CD14-positive monocyte (primary cell): ENCODE results near the gene PPP1R9B. TPM values are rescaled to one million over a fixed set of nuclear protein-coding genes. Genes with fewer than 3 reads are reported as not detected.

Source experiments
- DNase-seq, 3 donors: peaks; one replicate each; pipeline ENCODE4 v3.0.0-alpha.2; 2011 to 2022
- H2AFZ ChIP-seq: 2 replicates; pipeline ENCODE4 v1.6.0; 2012; ENCODE audit warnings: mild to moderate bottlenecking, low read depth, low read length, inconsistent platforms; ENCODE audit not compliant: insufficient read depth, poor library complexity, severe bottlenecking
- H3K27ac ChIP-seq, 2 donors: 1 replicate in 1 of 2; 2 replicates in 1 of 2; pipeline ENCODE4 v1.5.1; 2012 to 2013; ENCODE audit warnings: low read length in 2 of 2, control low read depth in 1 of 2, inconsistent platforms in 1 of 2, low read depth in 1 of 2, mild to moderate bottlenecking in 1 of 2
- H3K27me3 ChIP-seq, 2 donors: one replicate each; pipeline versions ENCODE4 v1.6.0 to v1.6.1; 2011 to 2013; ENCODE audit warnings: low read length in 2 of 2; ENCODE audit not compliant: control insufficient read depth in 2 of 2, insufficient read depth in 2 of 2
- H3K36me3 ChIP-seq, 2 donors: replicated peaks in 1 of 2; 1 replicate in 1 of 2; 2 replicates in 1 of 2; pipeline versions ENCODE4 v1.5.1 to v1.6.1; 2012 to 2013; ENCODE audit warnings: low read length in 2 of 2, control low read depth in 1 of 2, inconsistent platforms in 1 of 2, mild to moderate bottlenecking in 1 of 2; ENCODE audit not compliant: insufficient read depth in 2 of 2, control insufficient read depth in 1 of 2
- H3K4me1 ChIP-seq, 2 donors: 1 replicate in 1 of 2; 2 replicates in 1 of 2; pipeline versions ENCODE4 v1.5.1 to v1.6.1; 2012 to 2013; ENCODE audit warnings: low read length in 2 of 2, control low read depth in 1 of 2, inconsistent platforms in 1 of 2, mild to moderate bottlenecking in 1 of 2, moderate library complexity in 1 of 2; ENCODE audit not compliant: insufficient read depth in 2 of 2, control insufficient read depth in 1 of 2
- H3K4me2 ChIP-seq: replicated peaks from 2 replicates; pipeline ENCODE3; 2012; ENCODE audit warnings: low read length, moderate library complexity, mild to moderate bottlenecking; ENCODE audit not compliant: poor library complexity, severe bottlenecking; ENCODE audit errors: extremely low read depth
- H3K4me3 ChIP-seq, 3 experiments: fragments of 200-600 bp in 1 of 3; sonication (generic) in 1 of 3; replicated peaks in 1 of 3; 1 replicate in 2 of 3; 2 replicates in 1 of 3; pipeline ENCODE4 v1.5.1; 2011 to 2013; ENCODE audit warnings: low read length in 3 of 3, mild to moderate bottlenecking in 3 of 3, control low read depth in 2 of 3, low read depth in 2 of 3, inconsistent platforms in 1 of 3, moderate library complexity in 1 of 3
- H3K79me2 ChIP-seq: 2 replicates; pipeline ENCODE4 v1.6.0; 2012; ENCODE audit warnings: mild to moderate bottlenecking, control low read depth, inconsistent platforms, low read length, moderate library complexity; ENCODE audit not compliant: insufficient read depth
- H3K9ac ChIP-seq: 2 replicates; pipeline ENCODE4 v1.6.0; 2017; ENCODE audit warnings: low read length, mild to moderate bottlenecking; ENCODE audit not compliant: insufficient read depth, poor library complexity, severe bottlenecking
- H3K9me3 ChIP-seq, 2 donors: replicated peaks in 1 of 2; 1 replicate in 1 of 2; 2 replicates in 1 of 2; pipeline versions ENCODE4 v1.5.1 to v1.6.1; 2012 to 2013; ENCODE audit warnings: low read length in 2 of 2, control low read depth in 1 of 2; ENCODE audit not compliant: control insufficient read depth in 1 of 2, insufficient read depth in 1 of 2
- H4K20me1 ChIP-seq: 2 replicates; pipeline ENCODE4 v1.6.0; 2012; ENCODE audit warnings: mild to moderate bottlenecking, low read length, control low read depth, moderate library complexity; ENCODE audit not compliant: insufficient read depth
- H3K27ac Mint-ChIP-seq, 7 donors: one replicate each; pipeline ENCODE4 v1.8.0; 2020; ENCODE audit warnings: mild to moderate bottlenecking in 7 of 7, mixed read lengths in 7 of 7, moderate library complexity in 6 of 7, inconsistent platforms in 2 of 7
- H3K27me3 Mint-ChIP-seq, 3 donors: one replicate each; pipeline ENCODE4 v1.8.0; 2021 to 2022; ENCODE audit warnings: low read depth in 3 of 3, mild to moderate bottlenecking in 3 of 3, mixed read lengths in 3 of 3, moderate library complexity in 3 of 3, inconsistent platforms in 1 of 3
- H3K36me3 Mint-ChIP-seq, 2 donors: one replicate each; pipeline ENCODE4 v1.8.0; 2020; ENCODE audit warnings: mixed read lengths in 2 of 2, inconsistent platforms in 1 of 2, mild to moderate bottlenecking in 1 of 2
- H3K4me1 Mint-ChIP-seq: one replicate; pipeline ENCODE4 v1.8.0; 2020; ENCODE audit warnings: mild to moderate bottlenecking, mixed read lengths
- H3K4me3 Mint-ChIP-seq, 2 donors: one replicate each; pipeline ENCODE4 v1.8.0; 2020; ENCODE audit warnings: mild to moderate bottlenecking in 2 of 2, mixed read lengths in 2 of 2, moderate library complexity in 1 of 2
- H3K9me3 Mint-ChIP-seq, 7 donors: one replicate each; pipeline ENCODE4 v1.8.0; 2020 to 2022; ENCODE audit warnings: mixed read lengths in 7 of 7, mild to moderate bottlenecking in 6 of 7, moderate library complexity in 6 of 7, inconsistent platforms in 2 of 7
- WGBS: methylation state at CpG from one replicate; pipeline ENCODE4 v1.1.5; 2013; ENCODE audit warnings: missing lambda C conversion rate; ENCODE audit not compliant: insufficient coverage; 5-methylcytosine and 5-hydroxymethylcytosine counted together
- intact Hi-C, 2 donors: fragments of 100-400 bp; cut with micrococcal nuclease; formaldehyde crosslinking; loops; one replicate each; pipeline versions ENCODE4 v1.15.0 to v1.15.1; 2023
- polyA plus RNA-seq, 3 donors: library from polyadenylated mRNA; depleted of rRNA in 1 of 3; unstranded in 2 of 3; stranded (reverse) in 1 of 3; fragments of 300-500 nt in 2 of 3; fragments of >200 nt in 1 of 3; fragmentation: Illumina TruSeq in 2 of 3; gene quantifications; 1 replicate in 2 of 3; 2 replicates in 1 of 3; pipeline ENCODE4 v1.2.3, GENCODE V29; 2012 to 2021
- TF ChIP-seq, protein P1 (sequence below): fragments of 200-600 bp; IDR thresholded peaks from one replicate; pipeline ENCODE4 v1.8.0; 2022; ENCODE audit warnings: antibody characterized with exemption, mild to moderate bottlenecking

PPP1R9B gene
- polyA plus RNA-seq, 3 donors = 0.61 to 86.9 (median 1.3) TPM

DNA sequence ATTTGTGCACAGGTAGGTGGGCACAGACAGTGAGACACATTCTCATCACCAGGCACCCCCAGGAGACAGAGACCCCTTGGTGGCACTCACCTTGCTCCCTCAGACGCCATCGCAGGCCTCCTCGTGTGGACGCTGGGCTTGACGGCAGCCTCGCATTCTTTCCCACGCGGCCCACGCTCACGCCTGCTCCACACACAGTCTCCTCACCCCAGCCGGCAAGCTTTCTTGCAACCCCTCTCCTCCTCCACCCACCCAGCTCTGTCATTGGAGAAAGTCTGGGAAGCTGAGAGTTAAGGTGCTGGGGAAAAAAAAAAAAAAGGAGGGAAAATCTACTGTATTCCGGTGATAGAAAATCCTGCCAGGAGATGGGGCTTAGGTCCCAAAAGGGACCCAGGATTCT is 30.1 kb upstream of the PPP1R9B start:
- no peak overlapping the region for H3K27ac Mint-ChIP-seq
- peaks cover 35 to 55% of the 10 kb centered on the region in 2 donors for H3K4me1 ChIP-seq
- no peaks in the 10 kb centered on the region for H3K36me3 ChIP-seq
- no peak overlapping the region for H3K4me2 ChIP-seq
- H4K20me1 ChIP-seq = no peaks in the 10 kb centered on the region
- WGBS = no CpG with 5 or more reads among the region's 12 CpGs
- H3K36me3 Mint-ChIP-seq = peaks cover 0 to 2% of the 10 kb centered on the region in 2 donors
- H3K9me3 ChIP-seq = no peaks in the 10 kb centered on the region
- H3K79me2 ChIP-seq = no peaks in the 10 kb centered on the region
- H3K4me1 Mint-ChIP-seq = peaks cover 47% of the 10 kb centered on the region
- no peak overlapping the region for H2AFZ ChIP-seq
- TF ChIP-seq, protein P1, sequence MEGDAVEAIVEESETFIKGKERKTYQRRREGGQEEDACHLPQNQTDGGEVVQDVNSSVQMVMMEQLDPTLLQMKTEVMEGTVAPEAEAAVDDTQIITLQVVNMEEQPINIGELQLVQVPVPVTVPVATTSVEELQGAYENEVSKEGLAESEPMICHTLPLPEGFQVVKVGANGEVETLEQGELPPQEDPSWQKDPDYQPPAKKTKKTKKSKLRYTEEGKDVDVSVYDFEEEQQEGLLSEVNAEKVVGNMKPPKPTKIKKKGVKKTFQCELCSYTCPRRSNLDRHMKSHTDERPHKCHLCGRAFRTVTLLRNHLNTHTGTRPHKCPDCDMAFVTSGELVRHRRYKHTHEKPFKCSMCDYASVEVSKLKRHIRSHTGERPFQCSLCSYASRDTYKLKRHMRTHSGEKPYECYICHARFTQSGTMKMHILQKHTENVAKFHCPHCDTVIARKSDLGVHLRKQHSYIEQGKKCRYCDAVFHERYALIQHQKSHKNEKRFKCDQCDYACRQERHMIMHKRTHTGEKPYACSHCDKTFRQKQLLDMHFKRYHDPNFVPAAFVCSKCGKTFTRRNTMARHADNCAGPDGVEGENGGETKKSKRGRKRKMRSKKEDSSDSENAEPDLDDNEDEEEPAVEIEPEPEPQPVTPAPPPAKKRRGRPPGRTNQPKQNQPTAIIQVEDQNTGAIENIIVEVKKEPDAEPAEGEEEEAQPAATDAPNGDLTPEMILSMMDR = no peak
- H3K9me3 Mint-ChIP-seq = peaks cover 0 to 2% (median 0%) of the 10 kb centered on the region in 7 donors
- no peak overlapping the region for H3K9ac ChIP-seq
- peaks cover 11 to 16% (median 13%) of the 10 kb centered on the region in 3 donors for H3K27me3 Mint-ChIP-seq
- H3K27me3 ChIP-seq = no peaks in the 10 kb centered on the region
- no peak overlapping the region for H3K4me3 ChIP-seq
- H3K4me3 Mint-ChIP-seq = no peak overlapping the region
- intact Hi-C loops = no loop called here
- no peak for DNase-seq
- H3K27ac ChIP-seq = no peak overlapping the region

DNA sequence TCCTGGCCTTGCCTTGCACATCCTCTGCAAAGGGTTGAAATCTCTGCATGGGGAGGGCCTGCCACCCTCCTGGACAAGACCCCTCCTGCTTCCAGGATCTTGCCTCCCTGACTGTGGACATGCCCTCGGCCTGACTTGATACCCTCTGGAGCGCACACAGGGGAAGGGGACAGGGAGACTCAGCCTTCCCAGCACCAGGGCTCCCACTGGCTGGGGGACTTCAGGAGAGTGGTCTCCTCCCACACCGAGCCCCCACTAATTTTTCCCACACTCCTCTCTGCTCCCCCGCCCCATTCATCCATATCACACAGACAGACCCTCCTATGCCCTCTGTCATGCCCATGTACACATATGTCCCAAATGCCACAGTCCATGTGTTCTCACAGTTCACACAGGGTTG is 29.6 kb upstream of the PPP1R9B start:
- Mint-ChIP-seq H3K9me3 (peaks cover 0 to 2% (median 0%) of the 10 kb centered on the region in 7 donors), H3K4me3 (no peak overlapping the region), H3K36me3 (peaks cover 0 to 2% of the 10 kb centered on the region in 2 donors), H3K27me3 (peaks cover 11 to 15% (median 14%) of the 10 kb centered on the region in 3 donors), H3K4me1 (peaks cover 44% of the 10 kb centered on the region), H3K27ac (no peak overlapping the region)
- TF ChIP-seq, protein P1 = no peak
- Histone ChIP-seq H3K4me1 (peaks cover 32 to 49% of the 10 kb centered on the region in 2 donors), H3K27ac (no peak overlapping the region), H3K36me3 (no peaks in the 10 kb centered on the region), H3K9me3 (no peaks in the 10 kb centered on the region), H3K9ac (no peak overlapping the region), H2AFZ (no peak overlapping the region), H3K79me2 (no peaks in the 10 kb centered on the region), H3K4me2 (no peak overlapping the region), H3K27me3 (no peaks in the 10 kb centered on the region), H3K4me3 (no peak overlapping the region), H4K20me1 (no peaks in the 10 kb centered on the region)
- no peak for DNase-seq
- 100% methylated on average over 4 of the region's 4 CpGs for WGBS
- intact Hi-C loops = no loop called here
